HPDE6-E6E7 (cell line): Measurements from ENCODE around the gene SF3A2.
A peak's percentile ranks its signal among the peaks of the same experiment; 100 is the strongest.

Experiments used
- DNase-seq: peaks from one replicate; pipeline ENCODE4 v3.0.0; 2011; ENCODE audit warnings: missing footprints; ENCODE audit errors: extremely low spot score

SF3A2 gene

DNA sequence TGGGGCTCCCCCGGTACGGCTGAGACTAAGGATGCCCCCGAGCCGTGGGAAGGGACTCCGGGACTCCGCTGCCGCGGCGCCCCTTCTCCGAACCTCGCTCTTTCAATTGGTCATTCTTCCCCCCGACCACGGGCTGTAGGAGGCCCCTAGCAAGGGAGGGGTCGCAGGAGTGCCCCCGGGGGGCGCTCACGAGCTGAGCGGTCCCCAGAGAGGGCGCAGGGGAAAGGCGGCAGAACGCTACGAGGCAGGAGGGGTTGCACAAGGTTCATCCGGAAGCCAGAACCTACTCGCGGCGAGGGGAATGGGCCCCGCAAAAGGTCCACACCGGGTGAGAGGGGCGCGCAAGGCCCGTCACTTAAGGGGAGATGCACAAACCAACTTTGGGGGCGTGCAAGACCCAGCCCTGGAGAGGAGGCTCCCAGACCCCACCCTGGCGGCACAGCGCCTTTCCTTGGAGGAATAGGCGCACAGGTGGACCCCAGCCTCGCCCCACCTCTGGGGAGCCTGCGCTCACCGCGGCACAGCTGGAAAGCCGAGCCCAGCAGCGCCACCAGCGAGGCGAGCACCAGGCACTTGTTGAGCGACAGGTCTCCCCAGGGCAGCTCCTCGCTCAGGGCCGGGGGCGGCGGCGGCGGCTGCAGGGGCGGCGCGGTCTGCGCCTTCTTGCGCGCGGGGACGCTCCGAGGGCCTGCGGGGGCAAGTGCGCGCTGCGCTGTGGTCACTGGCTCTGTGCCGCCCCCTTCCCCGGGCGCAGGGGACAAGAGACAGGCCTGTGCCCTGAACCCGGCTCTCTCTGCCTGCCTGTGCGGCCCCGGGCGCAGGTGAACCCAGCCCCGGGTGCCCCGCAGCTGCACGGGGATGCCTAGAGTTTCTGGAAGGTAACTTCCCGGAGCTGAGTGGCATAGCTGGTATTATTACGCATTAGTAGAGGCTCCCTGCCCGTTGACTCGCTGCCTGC, 16.8 kb downstream of the SF3A2 start:
- DNase-seq = no peak

DNA sequence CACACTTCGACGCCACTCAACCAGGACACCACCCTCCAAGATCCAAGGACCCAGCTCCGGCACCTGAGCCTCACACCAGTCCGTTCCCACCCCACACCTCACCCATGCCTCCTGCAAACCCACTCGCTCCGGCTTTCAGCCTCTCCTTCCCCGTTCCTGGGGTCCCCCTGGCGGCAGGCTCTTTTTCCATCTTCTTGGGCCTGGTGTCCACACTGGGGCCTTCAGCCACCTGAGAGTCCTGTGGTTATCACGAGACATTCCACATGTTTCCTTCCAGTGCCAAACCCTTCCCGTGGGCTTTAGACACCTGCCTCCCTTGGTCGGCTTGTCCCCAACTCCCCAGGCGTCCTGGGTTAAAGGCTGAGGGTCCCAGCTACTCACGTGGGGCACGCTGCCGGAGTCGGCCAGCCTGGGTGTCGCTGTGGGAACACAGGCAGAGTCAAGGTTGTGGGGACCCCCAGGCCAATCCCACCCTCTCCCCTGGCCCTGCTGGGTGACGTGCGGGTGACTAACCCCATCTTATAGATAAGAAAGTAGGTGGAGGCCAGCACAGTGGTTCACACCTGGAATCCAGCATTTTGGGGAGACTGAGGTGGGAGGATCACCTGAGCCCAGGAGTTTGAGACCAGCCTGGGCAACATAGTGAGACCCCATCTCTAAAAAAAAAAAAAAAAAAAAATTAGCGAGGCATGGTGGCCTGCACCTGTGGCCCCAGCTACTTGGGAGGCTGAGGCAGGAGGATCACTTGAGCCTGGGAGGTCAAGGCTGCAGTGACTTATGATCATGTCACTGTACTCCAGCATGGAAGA, 17.6 kb downstream of the SF3A2 start:
- no peak for DNase-seq

DNA sequence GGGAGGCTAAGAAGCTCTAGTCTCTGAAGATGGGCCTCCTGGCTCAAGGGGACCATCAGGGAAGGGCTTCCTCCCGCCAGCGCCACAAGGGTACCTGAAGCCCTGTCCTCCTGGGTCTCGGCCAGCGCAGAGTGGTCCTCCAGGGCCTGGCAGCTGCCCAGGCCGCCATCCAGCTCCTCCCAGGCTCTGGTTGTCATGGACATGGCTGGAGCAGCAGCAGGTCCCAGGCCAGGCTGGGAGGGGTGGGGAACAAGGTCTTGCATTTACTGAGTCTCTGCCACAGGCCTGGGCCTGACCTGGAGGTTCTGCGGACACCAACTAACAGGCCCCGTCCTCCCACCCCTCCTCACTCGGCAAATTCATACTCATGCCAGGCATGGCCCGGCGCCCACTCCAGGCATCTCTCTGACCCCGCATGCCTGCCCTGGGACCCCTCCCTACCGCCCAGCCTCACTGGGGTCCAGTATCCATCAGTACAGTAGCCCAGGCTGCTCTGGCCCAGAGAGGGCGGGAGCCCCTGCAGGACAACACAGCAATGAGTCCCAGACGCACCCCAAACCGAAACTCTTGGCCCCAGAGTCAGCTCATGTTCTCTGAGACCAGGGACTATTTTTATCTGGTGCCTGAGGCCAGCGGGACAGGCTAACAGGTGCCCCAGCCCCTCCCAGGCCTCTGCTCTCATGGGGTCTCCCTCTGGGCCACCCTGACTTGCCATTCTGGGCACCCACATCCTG, 18.7 kb downstream of the SF3A2 start:
- no peak for DNase-seq

DNA sequence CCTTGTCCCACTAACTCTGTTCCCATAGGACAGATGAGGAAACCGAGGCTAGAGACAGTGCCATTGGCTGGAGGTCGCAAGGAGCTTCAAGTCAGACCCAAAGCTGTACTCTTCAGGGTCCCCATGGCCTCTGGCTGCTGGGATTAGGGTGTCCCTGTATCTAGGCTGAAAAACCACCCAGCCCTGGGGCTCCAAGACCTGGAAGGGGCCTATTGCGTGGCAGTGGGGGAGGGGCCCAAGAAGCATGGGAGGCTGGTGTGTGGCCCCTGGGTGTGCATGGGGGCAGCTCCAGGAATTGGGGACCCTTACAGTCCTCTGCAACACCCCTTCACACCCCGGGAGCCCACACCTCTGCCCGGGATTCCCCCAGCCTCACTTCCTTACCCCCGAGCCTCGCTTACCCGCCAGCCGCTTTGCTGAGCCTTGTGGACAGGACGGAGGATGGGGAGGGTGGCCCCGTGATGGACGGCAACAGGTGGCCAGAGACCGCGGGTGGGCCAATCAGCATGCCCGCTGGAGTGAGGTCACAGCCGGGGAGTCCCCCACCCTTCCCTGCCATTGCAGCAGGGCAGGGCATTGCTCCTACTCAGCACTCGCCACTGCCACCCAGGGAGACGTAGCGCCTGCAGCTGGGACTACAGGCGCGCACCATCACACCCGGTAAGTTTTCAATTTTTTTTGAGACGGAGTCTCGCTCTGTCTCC, 19.5 kb downstream of the SF3A2 start, which contains the start of gene JSRP1:
Gene JSRP1, minus strand, starts transcription at position 436 of the 704 bp plus-strand sequence. CDS start 1,103 bp downstream, outside the sequence.
- DNase-seq = no peak

DNA sequence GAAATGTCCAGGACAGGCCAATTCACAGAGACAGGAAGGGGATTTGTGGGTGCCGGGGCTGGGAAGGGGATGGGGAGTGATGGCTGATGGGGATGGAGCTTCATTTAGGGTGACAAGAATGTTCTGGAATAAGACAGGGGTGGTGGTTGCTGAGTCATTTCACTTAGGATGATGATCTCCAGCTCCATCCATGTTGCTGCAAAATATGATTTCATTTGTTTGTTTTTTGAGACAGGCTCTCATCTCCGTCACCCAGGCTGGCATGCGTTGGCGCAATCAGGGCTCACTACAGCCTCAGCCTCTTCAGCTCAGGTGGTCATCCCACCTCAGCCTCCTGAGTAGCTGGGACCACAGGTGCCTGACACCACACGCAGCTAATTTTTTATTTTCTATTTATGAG, 22.7 kb downstream of the SF3A2 start:
- DNase-seq = no peak

DNA sequence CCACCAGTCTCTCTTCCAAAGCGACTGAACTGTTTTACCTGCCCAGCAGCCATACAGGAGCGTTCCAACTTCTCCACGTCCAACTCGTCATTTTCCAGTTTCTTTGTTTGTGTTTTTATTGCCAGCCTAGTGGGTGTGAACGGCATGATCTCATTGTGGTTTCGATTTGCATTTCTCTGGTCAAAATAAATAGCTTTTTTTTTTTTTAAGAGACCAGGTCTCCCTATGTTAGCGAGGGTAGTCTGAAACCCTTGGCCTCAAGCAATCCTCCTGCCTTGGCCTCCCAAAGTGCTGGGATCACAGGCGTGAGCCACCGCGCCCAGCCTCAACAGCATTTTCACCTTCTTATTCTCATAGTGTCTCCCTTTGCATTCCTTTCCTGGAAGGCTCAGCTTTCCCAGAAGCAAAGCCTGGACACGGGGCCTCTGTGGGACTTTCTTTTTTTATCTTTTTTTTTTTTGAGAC, 23.7 kb downstream of the SF3A2 start:
- no peak for DNase-seq

DNA sequence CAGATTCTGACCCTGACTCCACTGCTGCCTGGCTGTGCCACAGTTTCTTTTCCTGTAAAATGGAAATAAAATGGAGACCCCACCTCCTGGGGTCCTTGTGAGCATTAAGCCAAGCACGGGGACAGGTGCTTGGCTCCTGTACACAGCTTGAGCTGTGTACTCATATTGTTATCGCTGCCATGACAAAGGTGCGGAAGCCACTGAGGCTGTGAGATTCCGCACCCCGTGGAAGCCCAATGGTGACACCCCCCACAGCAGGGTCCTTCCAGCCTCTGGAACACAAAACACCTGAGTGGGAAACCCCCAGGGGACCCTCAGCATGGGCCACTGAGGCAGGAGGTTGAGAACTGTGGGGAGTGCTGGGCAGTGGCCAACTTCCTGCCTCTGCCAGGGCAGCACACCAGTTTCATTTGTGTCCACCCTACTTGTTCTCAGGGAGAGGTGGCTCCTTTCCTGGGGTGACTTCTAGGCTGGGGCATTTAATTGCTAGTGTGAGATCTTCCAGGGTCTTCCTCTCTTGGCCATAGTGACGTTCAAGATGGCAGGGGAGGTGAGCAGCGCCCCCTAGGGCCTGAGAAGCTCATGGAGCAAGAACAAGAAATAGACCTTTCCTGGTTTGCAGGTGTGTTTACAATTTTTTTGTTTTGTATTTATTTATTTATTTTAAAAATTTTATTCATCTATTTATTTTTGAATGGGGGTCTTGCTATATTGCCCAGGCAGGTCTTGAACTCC, 25.0 kb downstream of the SF3A2 start:
- no peak for DNase-seq

DNA sequence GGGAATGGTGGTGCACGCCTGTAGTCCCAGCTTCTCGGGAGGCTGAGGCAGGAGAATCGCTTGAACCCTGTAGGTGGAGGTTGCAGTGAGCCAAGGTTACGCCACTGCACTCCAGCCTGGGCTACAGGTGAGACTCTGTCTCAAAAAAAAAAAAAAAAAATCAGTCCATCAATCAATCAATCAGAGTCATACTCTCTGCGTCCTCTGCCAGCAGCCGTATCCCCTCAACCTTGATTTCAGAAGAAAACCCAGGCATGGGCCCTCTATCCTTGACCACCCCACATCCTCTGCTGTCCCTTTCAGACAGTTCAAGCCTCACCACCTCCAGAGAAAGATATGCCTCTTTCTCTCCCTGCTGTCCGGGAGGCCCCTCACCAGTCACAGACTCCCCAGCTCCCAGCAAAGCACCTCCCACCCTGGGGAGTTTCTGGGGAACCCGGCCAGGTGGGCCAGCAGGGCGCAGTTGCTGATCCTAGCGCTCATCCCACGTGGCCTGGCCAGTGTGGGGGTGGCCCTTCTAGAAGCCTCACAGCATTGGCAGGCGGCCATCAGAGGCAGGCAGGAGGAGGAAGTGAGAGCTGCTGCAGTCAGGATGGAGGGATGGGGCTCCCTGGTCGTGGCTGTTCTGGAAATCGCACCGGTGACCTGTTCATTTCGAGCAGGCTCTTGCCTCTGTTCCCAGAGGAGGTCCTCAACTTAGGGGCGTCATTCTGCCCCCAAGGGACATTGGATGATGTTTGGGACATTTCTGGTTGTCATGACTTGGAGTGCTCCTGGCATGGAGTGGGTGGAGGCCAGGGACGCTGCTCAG, 29.8 kb downstream of the SF3A2 start:
- DNase-seq = peak; percentile 40

DNA sequence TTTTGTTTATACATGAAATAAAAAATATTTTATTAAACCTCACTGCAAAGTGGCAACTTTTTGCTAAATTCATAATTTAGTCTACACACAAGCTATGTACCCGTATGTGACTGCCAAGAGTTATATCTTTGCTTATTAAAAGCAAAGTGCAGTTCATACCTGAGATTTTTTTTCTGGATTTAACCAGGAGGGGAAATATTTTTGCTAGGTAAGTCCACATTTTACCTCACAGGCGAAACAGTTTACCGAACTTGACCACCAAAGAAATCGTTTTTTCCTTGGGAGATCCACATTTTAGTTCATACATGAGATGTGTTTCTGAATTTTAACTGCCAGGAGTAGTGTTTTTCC, 31.8 kb downstream of the SF3A2 start:
- DNase-seq = no peak

DNA sequence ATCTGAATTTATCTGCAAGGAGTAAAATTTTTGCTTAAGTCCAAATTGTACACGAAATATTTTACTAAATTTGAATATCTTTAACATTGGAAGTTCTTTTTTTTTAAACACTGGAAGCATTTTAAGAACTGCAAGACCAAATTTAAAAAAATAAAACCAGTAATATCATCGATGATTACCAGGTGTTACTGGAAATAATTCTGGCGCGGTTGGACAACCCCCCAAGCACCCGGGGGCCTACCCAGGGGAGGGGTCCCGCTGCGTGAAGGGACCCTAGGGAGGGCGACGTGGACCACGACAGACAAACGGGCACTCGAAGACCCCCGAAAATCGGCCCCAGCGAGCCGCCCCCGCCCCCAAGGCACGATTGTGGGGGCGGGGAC, 32.2 kb downstream of the SF3A2 start:
- DNase-seq = no peak

DNA sequence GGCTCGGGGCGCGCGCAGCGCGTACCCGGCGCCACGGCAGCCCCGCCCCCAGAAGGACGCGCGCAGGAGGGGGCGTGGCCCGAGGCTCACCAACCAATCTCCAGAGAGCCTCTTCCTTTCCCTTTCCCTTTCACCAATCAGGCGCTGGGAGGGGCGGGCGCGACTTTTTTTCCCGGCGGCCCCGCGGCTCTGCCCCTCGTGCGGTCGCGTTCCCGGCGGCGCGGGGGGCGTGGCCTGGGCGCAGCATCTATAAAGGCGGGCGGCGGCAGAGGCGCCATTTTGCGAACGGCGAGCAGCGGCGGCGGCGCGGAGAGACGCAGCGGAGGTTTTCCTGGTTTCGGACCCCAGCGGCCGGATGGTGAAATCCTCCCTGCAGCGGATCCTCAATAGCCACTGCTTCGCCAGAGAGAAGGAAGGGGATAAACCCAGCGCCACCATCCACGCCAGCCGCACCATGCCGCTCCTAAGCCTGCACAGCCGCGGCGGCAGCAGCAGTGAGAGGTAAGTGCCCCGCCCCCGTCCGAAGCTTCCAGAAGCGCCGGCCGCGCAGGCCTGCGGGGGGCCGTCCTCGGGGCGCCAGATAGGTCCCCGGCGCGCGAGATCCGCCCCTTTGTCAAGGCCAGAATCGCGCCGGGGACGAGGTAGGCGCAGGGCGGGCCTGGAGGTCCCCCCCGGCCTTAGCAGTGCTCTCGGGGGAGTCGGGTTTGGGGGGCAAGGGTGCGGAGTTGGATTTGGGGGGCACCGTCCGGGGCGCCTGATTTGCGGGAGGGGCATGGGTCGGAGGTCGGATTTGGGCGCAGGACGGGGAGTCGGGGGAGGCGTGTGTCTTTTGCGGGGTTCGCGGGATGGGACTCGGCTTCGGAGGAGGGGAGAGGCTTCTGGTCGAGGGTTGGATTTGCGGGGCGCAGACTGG, 32.9 kb downstream of the SF3A2 start:
- peak; percentile 97 for DNase-seq

DNA sequence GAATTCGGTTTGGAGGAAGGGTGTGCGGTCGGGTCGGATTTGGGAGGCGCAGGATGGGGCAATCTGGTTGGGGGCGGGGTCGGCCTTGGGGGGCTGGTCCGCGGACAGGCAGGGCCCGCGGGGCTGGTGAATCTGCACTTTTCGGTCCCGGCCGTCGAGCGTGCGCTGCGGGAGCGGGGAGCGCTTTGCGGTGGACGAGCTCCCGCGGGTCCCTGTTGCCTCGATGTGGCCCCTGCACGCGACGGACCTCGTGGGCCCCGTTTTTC, 33.5 kb downstream of the SF3A2 start:
- no peak for DNase-seq

DNA sequence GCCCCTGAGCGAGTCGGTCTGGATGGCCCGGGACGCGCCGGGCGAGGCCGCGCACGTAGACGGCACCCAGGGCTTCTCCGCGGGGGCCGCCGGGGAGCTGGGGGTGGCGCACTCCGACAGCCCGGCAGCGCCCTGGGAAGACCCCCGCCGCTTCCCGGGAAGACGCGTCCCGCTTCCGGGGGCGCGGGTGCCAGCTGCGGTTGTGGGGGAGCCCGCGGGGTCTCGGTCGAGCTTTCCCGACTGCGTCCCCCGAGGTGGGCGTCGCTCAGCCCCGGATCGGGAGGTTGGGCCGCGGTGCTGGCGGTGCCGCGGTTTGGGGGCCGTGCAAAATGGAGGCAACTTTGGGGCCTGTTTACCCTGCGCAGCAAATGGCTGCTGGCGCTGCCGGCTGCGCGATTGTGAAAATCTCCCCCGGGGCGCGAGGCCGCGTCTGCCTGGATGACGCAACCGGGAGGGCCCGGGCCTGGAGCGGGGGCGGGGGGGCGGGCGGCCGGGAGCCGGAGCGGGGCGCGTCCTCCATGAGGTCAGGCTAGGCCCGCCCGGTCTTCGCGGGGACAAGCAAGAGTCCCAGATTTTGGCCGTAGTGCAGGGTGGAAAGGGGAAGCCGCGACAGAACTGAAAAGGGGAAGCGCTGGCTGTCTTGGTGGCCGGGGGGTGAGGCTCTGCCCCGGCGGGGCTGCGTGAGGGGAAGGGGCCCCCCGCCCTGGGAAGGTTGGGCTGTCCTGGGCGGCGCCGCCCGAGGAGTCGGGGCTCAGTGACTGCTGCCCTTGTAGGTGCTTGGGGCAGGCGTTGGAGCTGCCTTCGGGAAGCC, 34.0 kb downstream of the SF3A2 start:
- DNase-seq = peak; percentile 81

DNA sequence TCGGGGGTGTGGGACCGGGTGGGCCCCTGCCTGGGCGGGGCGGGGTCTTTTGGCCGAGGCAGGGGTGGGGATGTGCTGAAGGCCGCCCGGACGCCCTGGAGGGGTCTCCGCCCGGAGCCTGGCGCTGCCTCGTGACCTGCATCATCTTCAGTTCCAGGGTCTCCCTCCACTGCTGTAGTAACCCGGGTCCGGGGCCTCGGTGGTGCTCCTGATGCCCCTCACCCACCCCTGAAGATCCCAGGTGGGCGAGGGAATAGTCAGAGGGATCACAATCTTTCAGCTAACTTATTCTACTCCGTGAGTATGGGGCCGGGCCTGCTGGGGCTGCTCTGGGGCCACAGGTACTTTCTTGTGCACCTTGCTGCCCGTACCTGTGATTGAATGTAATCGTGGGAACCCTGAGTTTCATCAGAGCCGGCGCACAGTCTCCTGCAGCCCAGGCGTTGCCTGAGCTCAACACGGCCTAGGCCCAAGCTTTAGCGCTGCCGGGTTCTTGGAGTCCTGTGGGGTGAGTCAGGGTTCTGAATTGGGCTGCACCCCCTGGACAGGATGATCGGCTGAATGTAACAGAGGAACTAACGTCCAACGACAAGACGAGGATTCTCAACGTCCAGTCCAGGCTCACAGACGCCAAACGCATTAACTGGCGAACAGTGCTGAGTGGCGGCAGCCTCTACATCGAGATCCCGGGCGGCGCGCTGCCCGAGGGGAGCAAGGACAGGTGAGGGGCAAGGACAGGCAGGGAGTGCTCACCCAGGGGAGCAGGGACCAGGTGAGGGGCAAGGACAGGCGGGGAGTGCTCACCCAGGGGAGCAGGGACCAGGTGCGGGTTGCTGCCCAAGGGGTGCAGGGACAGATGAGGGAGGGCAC, 34.8 kb downstream of the SF3A2 start:
- DNase-seq = no peak

DNA sequence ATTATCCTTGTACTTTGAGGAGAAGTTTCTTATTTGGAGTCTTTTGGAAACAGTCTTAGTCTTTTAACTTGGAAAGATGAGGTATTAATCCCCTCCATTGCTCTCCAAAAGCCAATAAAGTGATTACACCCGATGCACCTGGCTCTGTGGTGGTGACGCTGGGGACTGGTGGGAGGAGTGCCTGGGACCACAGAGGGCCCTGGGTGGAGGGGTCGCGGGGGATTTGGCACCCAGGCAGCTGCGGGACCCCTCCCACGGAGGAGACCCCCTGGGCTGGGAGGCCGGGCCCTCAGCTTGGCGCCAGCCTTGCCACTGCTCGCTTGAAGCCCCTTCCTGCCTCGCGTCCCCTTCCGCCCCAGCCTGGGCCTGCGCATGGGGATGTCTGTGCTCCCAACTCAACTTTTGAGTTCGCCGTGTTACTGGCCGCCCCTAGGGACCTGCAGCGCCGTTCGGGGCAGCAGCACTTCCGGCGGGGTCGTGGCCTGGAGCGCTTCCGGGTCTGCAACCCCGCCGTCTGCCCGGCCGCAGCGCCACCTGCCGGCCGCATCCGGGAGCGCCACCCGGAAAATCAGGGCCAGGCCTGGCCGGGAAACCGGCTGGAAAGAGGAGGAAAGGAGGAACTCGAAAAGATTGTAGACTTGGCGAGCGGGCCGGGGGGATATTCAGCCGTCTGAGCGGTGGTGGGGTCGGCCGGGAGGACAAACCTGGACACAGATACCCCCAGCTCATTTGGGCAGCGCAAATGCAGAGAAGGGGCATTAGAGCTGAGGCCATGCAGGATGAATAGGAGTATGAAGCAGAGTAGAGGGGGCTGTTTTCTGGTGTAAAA, 36.9 kb downstream of the SF3A2 start:
- DNase-seq = peak; percentile 61

DNA sequence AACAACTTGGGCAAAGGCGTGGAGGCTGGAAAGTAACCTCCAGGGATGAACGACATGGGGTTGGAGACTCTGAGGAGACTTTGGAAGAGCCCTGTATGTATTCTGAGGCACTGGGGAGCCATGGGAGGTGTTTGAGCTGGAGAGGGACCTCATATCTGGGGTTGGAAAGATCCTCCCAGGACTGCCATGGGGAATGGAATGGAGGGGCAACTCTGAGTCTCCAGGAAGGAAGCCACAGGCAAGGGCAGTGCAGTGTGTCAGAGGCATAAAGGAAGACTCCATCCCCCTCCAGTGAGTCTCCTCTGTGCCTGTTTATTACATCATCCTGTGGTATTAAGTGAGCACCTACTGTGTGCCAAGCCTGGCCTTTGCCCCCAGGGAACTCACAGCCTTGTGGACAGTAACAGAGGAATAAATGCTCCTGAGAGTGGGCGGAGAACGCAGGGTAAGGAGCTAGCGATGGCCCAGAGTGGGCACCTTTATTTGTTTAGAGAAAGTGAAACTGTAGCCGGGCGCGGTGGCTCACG, 37.6 kb downstream of the SF3A2 start:
- no peak for DNase-seq
